CD4-positive, alpha-beta T cell treated with Interferon gamma for 1 hour (primary cell): ENCODE measurements around the gene ESYT3.
"Not testable (repeated sequence)": the region's sequence is repeated elsewhere in the genome, so short reads cannot be mapped to it uniquely, and the experiment has no call there.

Source experiments
- DNase-seq: peaks from one replicate; pipeline ENCODE4 v3.0.0-alpha.2; 2020

Gene ESYT3

DNA sequence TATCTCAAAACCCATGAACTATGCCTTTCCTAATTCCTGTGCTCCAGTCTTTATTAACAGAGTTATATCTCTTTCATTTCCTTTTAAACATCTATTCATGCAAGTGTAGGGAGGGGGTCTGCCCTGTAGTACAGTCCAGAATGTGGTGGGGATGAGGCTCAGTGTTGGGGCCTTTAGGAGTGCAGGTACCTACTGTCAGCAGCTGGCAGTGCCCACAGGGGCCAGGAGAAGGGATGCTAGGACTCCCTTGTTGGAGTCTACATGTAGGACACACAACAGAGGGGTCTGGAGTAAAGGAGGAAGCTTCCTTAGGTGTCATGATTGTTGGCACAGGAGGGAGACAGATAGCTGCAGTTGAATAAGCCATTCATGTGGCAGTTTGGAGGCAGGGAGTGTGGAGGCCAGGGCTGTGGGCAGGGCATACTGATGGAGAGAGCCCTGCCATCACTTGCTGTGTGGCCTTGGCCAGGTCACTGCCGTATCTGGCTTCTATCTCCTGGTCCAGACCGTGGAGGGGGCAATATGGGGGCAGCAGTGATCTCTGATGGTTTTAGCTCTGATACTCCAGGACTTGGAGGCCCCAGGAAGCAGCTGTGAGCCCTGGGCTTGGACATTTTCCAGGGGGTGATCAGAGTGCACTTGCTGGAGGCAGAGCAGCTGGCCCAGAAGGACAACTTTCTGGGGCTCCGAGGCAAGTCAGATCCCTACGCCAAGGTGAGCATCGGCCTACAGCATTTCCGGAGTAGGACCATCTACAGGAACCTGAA, 29.5 kb downstream of the ESYT3 start:
- DNase-seq, result no peak

GRCh38 chr3:138464491-138464860, 30.1 kb downstream of the ESYT3 start:
- no peak for DNase-seq

DNA sequence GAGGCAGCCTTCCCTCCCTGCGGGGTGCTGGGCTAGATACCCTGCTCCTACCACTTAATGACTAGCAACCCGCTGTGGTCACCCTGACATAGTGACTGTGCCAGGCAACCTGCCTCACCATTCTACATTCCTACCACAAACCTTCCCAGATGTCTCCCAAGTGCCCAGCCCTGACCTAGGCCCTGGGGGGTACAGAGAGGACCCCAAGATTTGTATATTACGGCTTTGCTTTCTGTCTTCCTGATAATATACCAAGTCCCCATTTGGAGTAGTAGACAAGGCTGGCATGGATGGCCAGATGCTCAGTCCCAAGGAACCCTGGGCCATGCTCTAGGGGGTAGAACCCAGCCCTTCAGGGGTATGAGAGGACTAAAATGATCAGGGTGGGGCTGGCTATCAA, 31.0 kb downstream of the ESYT3 start:
- DNase-seq, result no peak

DNA sequence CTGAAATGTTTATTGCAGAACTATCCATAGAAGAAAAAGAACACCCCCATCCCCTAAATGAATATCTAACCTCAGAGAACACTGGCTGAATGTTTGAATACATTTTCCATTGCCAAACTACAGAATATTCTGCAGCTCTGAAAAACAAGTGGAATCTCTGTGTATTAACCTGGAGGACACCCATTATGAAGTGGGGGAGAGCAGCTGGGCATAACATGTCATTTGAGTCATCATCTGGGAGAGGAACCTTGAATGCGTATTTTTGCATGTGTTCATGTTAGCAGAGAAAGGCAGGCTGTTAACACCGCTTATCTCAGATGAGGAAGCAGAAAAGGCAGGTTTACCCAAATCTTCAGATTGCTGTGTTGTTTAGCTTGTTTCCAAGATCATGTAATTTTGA, 31.5 kb downstream of the ESYT3 start:
- no peak for DNase-seq

GRCh38 chr3:138467931-138468330, 33.5 kb downstream of the ESYT3 start:
- DNase-seq, result no peak

DNA sequence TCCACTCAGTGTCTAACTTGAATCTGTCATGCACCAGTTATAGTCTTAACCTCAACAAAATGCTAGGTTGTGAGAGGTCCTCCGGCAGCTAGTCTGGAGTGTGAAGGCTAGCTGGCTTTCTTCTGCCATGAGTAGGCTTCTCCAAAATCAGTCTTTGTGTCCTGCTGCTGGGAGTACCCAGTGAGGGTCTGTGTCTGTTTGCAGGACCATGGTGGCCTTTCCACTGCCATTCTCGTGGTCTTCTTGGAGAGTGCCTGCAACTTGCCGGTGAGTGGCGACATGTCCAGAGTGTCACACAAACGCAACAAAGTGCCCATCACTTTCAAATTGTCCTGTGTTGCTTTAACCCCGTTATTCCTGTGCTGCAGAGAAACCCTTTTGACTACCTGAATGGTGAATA, 34.0 kb downstream of the ESYT3 start:
- no peak for DNase-seq

- DNase-seq, result no peak
Observed at GRCh38 chr3:138468886-138469285, 34.5 kb downstream of the ESYT3 start.

DNA sequence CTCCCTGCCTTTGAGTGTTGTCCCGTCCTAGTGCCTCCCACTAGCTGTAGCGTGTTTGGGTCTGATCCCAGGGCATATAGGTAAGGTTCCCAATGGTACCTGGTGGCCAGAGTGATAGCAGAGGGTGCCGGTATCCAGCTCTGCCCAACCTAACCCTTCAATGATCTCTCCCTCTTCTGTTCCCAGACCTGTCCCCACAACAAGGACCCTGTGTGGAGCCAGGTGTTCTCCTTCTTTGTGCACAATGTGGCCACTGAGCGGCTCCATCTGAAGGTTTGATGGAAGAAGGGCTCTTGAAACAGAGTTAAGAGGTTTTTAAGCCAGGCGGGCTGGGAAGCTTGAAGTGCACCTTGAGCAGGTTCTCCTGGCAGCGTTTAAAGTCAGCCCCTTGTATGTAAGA, 35.5 kb downstream of the ESYT3 start:
- DNase-seq, result no peak

DNA sequence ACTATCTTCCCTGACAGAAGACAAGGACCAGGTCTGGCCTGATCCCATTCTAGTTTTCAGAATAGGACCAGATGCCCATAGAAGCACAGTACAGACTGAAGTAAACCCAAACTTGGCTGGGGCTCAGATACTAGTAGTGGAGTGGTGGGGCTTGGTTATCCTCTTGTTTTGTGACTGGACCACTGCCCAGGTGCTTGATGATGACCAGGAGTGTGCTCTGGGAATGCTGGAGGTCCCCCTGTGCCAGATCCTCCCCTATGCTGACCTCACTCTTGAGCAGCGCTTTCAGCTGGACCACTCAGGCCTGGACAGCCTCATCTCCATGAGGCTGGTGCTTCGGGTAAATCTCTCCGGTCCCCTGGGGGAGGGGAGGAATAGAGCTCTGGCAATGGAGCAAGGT, 36.3 kb downstream of the ESYT3 start:
- no peak for DNase-seq

GRCh38 chr3:138471481-138471880, 37.1 kb downstream of the ESYT3 start:
- DNase-seq, result no peak

DNA sequence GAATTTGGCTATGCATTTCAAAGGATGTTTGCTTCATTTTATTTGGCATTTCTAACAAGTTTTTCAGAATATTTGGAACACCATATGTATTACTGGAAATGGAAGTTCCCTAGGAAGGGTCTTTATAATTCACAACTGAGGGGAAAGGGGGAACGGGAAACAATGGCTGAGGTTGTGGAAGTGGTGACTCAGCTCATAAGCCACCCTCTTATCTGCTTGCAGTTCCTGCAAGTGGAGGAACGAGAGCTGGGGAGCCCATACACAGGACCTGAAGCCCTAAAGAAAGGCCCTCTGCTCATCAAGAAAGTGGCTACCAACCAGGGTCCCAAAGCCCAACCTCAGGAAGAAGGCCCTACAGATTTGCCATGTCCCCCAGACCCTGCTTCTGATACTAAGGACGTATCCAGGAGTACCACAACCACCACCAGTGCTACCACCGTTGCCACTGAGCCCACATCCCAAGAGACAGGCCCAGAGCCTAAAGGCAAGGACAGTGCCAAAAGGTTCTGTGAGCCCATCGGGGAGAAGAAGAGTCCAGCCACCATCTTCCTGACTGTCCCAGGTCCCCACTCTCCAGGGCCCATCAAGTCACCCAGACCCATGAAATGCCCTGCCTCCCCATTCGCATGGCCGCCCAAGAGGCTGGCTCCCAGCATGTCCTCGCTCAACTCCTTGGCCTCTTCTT, 37.9 kb downstream of the ESYT3 start:
- no peak for DNase-seq

DNA sequence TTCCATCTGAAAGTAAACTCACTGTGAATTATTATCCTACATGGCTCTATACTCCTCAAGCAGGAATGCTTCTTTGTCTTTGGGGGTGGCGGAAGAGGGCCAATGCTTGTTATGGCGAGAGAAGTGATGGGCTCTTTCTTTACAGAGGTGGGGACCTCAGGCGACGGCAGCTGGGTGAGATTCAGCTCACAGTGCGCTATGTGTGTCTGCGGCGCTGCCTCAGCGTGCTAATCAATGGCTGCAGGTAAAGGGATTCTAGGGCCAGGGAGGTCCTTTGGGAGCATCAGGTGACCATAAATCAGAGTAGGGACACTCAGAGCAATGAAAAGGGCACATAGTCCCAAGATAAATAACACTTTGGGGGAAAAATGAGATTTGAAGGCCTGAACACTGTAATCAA, 39.0 kb downstream of the ESYT3 start:
- DNase-seq, result no peak

GRCh38 chr3:138474163-138474562, 39.7 kb downstream of the ESYT3 start:
- no peak for DNase-seq

DNA sequence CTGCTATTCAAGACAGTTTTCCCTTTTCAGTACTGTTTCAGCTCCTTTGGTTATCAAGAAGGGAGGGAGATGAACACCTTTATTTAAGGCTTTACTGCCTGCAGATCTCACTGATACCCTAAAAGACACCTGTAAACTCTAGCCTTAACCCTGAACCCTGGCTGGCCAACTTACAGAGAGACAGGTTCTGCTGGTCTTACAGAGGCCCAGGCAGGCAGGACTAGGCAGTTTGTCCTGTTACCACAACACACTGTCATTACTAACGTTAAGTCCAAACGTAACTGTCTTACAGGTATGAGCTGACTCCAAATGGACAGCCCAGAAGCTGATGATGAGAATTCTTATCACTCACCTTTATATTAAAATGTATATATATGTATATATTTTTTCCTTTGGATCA, 42.1 kb downstream of the ESYT3 start:
- no peak for DNase-seq

- no peak for DNase-seq
Observed at GRCh38 chr3:138477120-138477519, 42.7 kb downstream of the ESYT3 start.

- DNase-seq, result no peak
Observed at GRCh38 chr3:138477801-138478200, 43.4 kb downstream of the ESYT3 start.

- no peak for DNase-seq
Observed at GRCh38 chr3:138479438-138479863, 45.0 kb downstream of the ESYT3 start.

GRCh38 chr3:138484672-138485071, 50.3 kb downstream of the ESYT3 start:
- not testable (repeated sequence) for DNase-seq

- not testable (repeated sequence) for DNase-seq
Observed at GRCh38 chr3:138486580-138486979, 52.2 kb downstream of the ESYT3 start.

- DNase-seq, result no peak
Observed at GRCh38 chr3:138491971-138492370, 57.6 kb downstream of the ESYT3 start.

- DNase-seq, result no peak
Observed at GRCh38 chr3:138492980-138493675, 58.7 kb downstream of the ESYT3 start.

GRCh38 chr3:138493804-138494606, 59.6 kb downstream of the ESYT3 start:
- no peak for DNase-seq

DNA sequence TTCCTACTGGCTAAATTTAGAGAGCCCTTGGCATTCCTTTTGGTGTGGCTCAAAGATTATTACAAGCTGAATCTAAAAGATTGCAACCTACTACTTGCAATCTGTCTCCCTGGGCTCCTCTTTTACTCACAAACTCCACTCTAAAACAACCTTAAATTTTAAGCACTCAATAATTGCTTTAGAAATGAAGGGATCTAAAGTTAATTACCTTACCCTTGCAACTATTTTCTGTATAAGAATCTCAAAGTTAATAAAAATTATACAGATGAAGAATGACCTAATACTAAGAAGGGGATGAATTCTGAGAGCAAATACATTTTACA, 60.2 kb downstream of the ESYT3 start:
- DNase-seq, result no peak
